K562 (cell line): Measurements from ENCODE around the gene MAP4K5.

Experiments
- CBX1 ChIP-seq: sonication (generic); IDR thresholded peaks from 2 replicates; pipeline ENCODE4 v1.6.1; 2016; ENCODE audit warnings: antibody characterized with exemption, low read depth, mild to moderate bottlenecking
- CCAR2 ChIP-seq: fragments of 200-400 bp; formaldehyde crosslinking; IDR thresholded peaks from 2 replicates; pipeline ENCODE4 v1.6.1; 2017; ENCODE audit warnings: mild to moderate bottlenecking, low read depth, low read length
- CTCF ChIP-seq, 3 experiments: IDR thresholded peaks in 2 of 3; conservative IDR thresholded peaks in 1 of 3; 2 replicates each; pipeline ENCODE4 v1.5.1; 2011 to 2012; ENCODE audit warnings: low read length in 3 of 3, mild to moderate bottlenecking in 3 of 3, control low read depth in 2 of 3, improper control_type of control experiment in 1 of 3, inconsistent platforms in 1 of 3, low read depth in 1 of 3, mixed read lengths in 1 of 3, moderate library complexity in 1 of 3; ENCODE audit not compliant: insufficient read depth in 2 of 3
- ELF1 ChIP-seq: fragments of 200-800 bp; sonication (Bioruptor generic); IDR thresholded peaks from 2 replicates; pipeline ENCODE4 v1.6.1; 2016; ENCODE audit warnings: missing genetic modification characterization, missing compliant biosample characterization
- MYNN ChIP-seq, 2 experiments: sonication (generic); formaldehyde crosslinking in 1 of 2; IDR thresholded peaks; 2 replicates each; pipeline versions ENCODE4 v1.5.0 to v1.6.1; 2016 to 2020; ENCODE audit warnings: antibody characterized with exemption in 1 of 2, missing genetic modification reagents in 1 of 2
- POLR2A ChIP-seq: fragments of 450-650 bp; conservative IDR thresholded peaks from 2 replicates; pipeline ENCODE4 v1.6.1; 2016
- SMC3 ChIP-seq: conservative IDR thresholded peaks from 2 replicates; pipeline ENCODE4 v1.6.1; 2011; ENCODE audit warnings: low read depth, low read length, improper control_type of control experiment; ENCODE audit not compliant: insufficient read depth
- ZNF124 ChIP-seq: sonication (generic); formaldehyde crosslinking; IDR thresholded peaks from 2 replicates; pipeline ENCODE4 v1.8.1; 2022; ENCODE audit warnings: missing genetic modification reagents
- TF ChIP-seq, protein P1 (sequence below): fragments of 150-350 bp; conservative IDR thresholded peaks from 2 replicates; pipeline ENCODE4 v1.6.1; 2014; ENCODE audit warnings: low read length
- TF ChIP-seq, protein P2 (sequence below), 2 experiments: IDR thresholded peaks; 2 replicates each; pipeline ENCODE4 v1.6.1; 2011; ENCODE audit warnings: borderline replicate concordance in 1 of 2, control low read depth in 1 of 2, low read depth in 1 of 2, low read length in 1 of 2, mild to moderate bottlenecking in 1 of 2, mixed read lengths in 1 of 2, moderate library complexity in 1 of 2; ENCODE audit not compliant: insufficient read depth in 1 of 2, insufficient read length in 1 of 2, poor library complexity in 1 of 2, severe bottlenecking in 1 of 2; ENCODE audit errors: extremely low read depth in 1 of 2
- TF ChIP-seq, protein P3 (sequence below): fragments of 250-450 bp; sonication (Bioruptor Pico); IDR thresholded peaks from 2 replicates; pipeline ENCODE4 v1.4.0; 2020; ENCODE audit warnings: mild to moderate bottlenecking
- TF ChIP-seq, protein P4 (sequence below): sonication (generic); formaldehyde crosslinking; IDR thresholded peaks from 2 replicates; pipeline ENCODE4 v1.8.1; 2022; ENCODE audit warnings: missing genetic modification reagents

- TF ChIP-seq, protein P1, sequence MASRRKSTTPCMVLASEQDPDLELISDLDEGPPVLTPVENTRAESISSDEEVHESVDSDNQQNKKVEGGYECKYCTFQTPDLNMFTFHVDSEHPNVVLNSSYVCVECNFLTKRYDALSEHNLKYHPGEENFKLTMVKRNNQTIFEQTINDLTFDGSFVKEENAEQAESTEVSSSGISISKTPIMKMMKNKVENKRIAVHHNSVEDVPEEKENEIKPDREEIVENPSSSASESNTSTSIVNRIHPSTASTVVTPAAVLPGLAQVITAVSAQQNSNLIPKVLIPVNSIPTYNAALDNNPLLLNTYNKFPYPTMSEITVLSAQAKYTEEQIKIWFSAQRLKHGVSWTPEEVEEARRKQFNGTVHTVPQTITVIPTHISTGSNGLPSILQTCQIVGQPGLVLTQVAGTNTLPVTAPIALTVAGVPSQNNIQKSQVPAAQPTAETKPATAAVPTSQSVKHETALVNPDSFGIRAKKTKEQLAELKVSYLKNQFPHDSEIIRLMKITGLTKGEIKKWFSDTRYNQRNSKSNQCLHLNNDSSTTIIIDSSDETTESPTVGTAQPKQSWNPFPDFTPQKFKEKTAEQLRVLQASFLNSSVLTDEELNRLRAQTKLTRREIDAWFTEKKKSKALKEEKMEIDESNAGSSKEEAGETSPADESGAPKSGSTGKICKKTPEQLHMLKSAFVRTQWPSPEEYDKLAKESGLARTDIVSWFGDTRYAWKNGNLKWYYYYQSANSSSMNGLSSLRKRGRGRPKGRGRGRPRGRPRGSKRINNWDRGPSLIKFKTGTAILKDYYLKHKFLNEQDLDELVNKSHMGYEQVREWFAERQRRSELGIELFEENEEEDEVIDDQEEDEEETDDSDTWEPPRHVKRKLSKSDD, result no peak
- TF ChIP-seq, protein P2, sequence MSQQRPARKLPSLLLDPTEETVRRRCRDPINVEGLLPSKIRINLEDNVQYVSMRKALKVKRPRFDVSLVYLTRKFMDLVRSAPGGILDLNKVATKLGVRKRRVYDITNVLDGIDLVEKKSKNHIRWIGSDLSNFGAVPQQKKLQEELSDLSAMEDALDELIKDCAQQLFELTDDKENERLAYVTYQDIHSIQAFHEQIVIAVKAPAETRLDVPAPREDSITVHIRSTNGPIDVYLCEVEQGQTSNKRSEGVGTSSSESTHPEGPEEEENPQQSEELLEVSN (IDR thresholded peaks at IDR 0.05; ENCODE audit: borderline replicate concordance in 1 of 2, extremely low read depth in 1 of 2, insufficient read depth in 1 of 2, insufficient read length in 1 of 2, low read depth in 1 of 2, low read length in 1 of 2, poor library complexity in 1 of 2, severe bottlenecking in 1 of 2), result no peak
- TF ChIP-seq POLR2A (no peak), CBX1 (no peak), SMC3 (no peak), CCAR2 (no peak), ELF1 (no peak), CTCF (IDR thresholded peaks at IDR 0.05 in 2 of 3, conservative IDR thresholded peaks at IDR 0.05 in 1 of 3; ENCODE audit: insufficient read depth in 2 of 3, low read depth in 1 of 3, low read length in 3 of 3) (no peak), MYNN (IDR thresholded peaks at IDR 0.05) (no peak), MYNN (CRISPR knock-in tag; IDR thresholded peaks at IDR 0.05) (no peak), ZNF124 (CRISPR knock-in tag) (no peak)
- TF ChIP-seq, protein P3, sequence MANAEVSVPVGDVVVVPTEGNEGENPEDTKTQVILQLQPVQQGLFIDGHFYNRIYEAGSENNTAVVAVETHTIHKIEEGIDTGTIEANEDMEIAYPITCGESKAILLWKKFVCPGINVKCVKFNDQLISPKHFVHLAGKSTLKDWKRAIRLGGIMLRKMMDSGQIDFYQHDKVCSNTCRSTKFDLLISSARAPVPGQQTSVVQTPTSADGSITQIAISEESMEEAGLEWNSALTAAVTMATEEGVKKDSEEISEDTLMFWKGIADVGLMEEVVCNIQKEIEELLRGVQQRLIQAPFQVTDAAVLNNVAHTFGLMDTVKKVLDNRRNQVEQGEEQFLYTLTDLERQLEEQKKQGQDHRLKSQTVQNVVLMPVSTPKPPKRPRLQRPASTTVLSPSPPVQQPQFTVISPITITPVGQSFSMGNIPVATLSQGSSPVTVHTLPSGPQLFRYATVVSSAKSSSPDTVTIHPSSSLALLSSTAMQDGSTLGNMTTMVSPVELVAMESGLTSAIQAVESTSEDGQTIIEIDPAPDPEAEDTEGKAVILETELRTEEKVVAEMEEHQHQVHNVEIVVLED (CRISPR knock-in tag), result no peak
- TF ChIP-seq, protein P4, sequence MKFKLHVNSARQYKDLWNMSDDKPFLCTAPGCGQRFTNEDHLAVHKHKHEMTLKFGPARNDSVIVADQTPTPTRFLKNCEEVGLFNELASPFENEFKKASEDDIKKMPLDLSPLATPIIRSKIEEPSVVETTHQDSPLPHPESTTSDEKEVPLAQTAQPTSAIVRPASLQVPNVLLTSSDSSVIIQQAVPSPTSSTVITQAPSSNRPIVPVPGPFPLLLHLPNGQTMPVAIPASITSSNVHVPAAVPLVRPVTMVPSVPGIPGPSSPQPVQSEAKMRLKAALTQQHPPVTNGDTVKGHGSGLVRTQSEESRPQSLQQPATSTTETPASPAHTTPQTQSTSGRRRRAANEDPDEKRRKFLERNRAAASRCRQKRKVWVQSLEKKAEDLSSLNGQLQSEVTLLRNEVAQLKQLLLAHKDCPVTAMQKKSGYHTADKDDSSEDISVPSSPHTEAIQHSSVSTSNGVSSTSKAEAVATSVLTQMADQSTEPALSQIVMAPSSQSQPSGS (CRISPR knock-in tag), result no peak
Measured at GRCh38 chr14:50371546-50371945, 160.8 kb downstream of the MAP4K5 start.
